Keratinocyte (primary cell): ENCODE measurements around the gene AFF2. TPM values are rescaled to one million over a fixed set of nuclear protein-coding genes. Genes with fewer than 3 reads are reported as not detected.

Experiments
- DNase-seq: peaks from one replicate; pipeline ENCODE4 v3.0.0-alpha.2; 2011; ENCODE audit warnings: low read depth, missing footprints, low spot score
- FAIRE-seq: peaks from 2 replicates; lab custom pipeline; 2011; peaks lifted over from hg19 to GRCh38; lab: Jason Lieb, UNC
- H2AFZ ChIP-seq: 2 replicates; pipeline ENCODE4 v1.6.0; 2012; ENCODE audit warnings: low read length, control low read depth, inconsistent platforms; ENCODE audit not compliant: control insufficient read depth
- H3K27ac ChIP-seq: 2 replicates; pipeline ENCODE4 v1.5.1; 2011; ENCODE audit warnings: low read length; ENCODE audit not compliant: control insufficient read depth, insufficient read depth
- H3K27me3 ChIP-seq: 3 replicates; pipeline ENCODE4 v1.6.0; 2011; ENCODE audit warnings: low read length; ENCODE audit not compliant: control insufficient read depth, insufficient read depth; ENCODE audit errors: extremely low read depth
- H3K36me3 ChIP-seq, 2 experiments: 2 replicates in 1 of 2; 3 replicates in 1 of 2; pipeline ENCODE4 v1.5.1; 2011; ENCODE audit warnings: low read length in 2 of 2, mild to moderate bottlenecking in 1 of 2; ENCODE audit not compliant: control insufficient read depth in 2 of 2, insufficient read depth in 2 of 2; ENCODE audit errors: extremely low read depth in 1 of 2
- H3K4me1 ChIP-seq: 3 replicates; pipeline ENCODE4 v1.5.1; 2011; ENCODE audit warnings: low read length; ENCODE audit not compliant: control insufficient read depth, insufficient read depth; ENCODE audit errors: extremely low read depth
- H3K4me2 ChIP-seq: 3 replicates; pipeline ENCODE4 v1.6.0; 2011; ENCODE audit warnings: low read depth, low read length; ENCODE audit not compliant: control insufficient read depth, insufficient read depth; ENCODE audit errors: extremely low read depth
- H3K4me3 ChIP-seq, 3 experiments: fragments of 200-600 bp in 1 of 3; sonication (generic) in 1 of 3; 2 replicates in 2 of 3; 3 replicates in 1 of 3; pipeline ENCODE4 v1.5.1; 2011 to 2016; ENCODE audit warnings: low read length in 3 of 3, mild to moderate bottlenecking in 3 of 3, control low read depth in 2 of 3, inconsistent platforms in 1 of 3, low read depth in 1 of 3, mixed read lengths in 1 of 3, mixed run types in 1 of 3, moderate library complexity in 1 of 3; ENCODE audit not compliant: control insufficient read depth in 2 of 3, insufficient read depth in 2 of 3; ENCODE audit errors: extremely low read depth in 1 of 3
- H3K79me2 ChIP-seq: 2 replicates; pipeline ENCODE4 v1.6.0; 2012; ENCODE audit warnings: low read length; ENCODE audit not compliant: control insufficient read depth, insufficient read depth
- H3K9ac ChIP-seq: 3 replicates; pipeline ENCODE4 v1.6.0; 2011; ENCODE audit warnings: low read length; ENCODE audit not compliant: control insufficient read depth, insufficient read depth; ENCODE audit errors: extremely low read depth
- H3K9me1 ChIP-seq: 3 replicates; pipeline ENCODE4 v1.6.0; 2011; ENCODE audit warnings: low read length; ENCODE audit not compliant: control insufficient read depth, insufficient read depth; ENCODE audit errors: extremely low read depth
- H3K9me3 ChIP-seq: 2 replicates; pipeline ENCODE4 v1.5.1; 2012; ENCODE audit warnings: low read depth, low read length; ENCODE audit not compliant: control insufficient read depth
- H4K20me1 ChIP-seq: 3 replicates; pipeline ENCODE4 v1.6.0; 2011; ENCODE audit warnings: low read length; ENCODE audit not compliant: control insufficient read depth, insufficient read depth; ENCODE audit errors: extremely low read depth
- EZH2 ChIP-seq: IDR thresholded peaks from one replicate; pipeline ENCODE4 v1.6.1; 2012; ENCODE audit warnings: inconsistent platforms, mild to moderate bottlenecking, low read length, moderate library complexity
- dilution Hi-C: fragments of 300-500 bp; cut with MboI; formaldehyde crosslinking; loops from one replicate; pipeline ENCODE4 v1.7.0; 2020; ENCODE audit warnings: low sequenced_read_pairs; ENCODE audit not compliant: extremely low pct_ligation_motif_present
- polyA plus RNA-seq, 5 experiments: library from polyadenylated mRNA; depleted of rRNA in 3 of 5; stranded (reverse) in 3 of 5; stranded (forward) in 1 of 5; unstranded in 1 of 5; fragments of >200 nt; gene quantifications; 1 replicate in 1 of 5; 2 replicates in 3 of 5; 3 replicates in 1 of 5; pipeline versions ENCODE4 v1.2.1 to v1.2.3, GENCODE V29; 2011 to 2012; ENCODE audit warnings: missing spikeins in 2 of 5, low read depth in 1 of 5, low replicate concordance in 1 of 5
- TF ChIP-seq, protein P1 (sequence below), 3 experiments: IDR thresholded peaks in 1 of 3; conservative IDR thresholded peaks in 1 of 3; optimal IDR thresholded peaks in 1 of 3; 2 replicates in 2 of 3; 3 replicates in 1 of 3; pipeline versions ENCODE3 to v1.5.1; 2011; ENCODE audit warnings: low read length in 3 of 3, mild to moderate bottlenecking in 3 of 3, moderate library complexity in 2 of 3, control low read depth in 1 of 3, inconsistent platforms in 1 of 3; ENCODE audit not compliant: insufficient read depth in 2 of 3; ENCODE audit errors: extremely low read depth in 1 of 3

AFF2 gene
- polyA plus RNA-seq, 1 donor (not counting 4 experiments of a cell fraction or from before 2014, with no cell fraction given): 0.01 TPM

DNA sequence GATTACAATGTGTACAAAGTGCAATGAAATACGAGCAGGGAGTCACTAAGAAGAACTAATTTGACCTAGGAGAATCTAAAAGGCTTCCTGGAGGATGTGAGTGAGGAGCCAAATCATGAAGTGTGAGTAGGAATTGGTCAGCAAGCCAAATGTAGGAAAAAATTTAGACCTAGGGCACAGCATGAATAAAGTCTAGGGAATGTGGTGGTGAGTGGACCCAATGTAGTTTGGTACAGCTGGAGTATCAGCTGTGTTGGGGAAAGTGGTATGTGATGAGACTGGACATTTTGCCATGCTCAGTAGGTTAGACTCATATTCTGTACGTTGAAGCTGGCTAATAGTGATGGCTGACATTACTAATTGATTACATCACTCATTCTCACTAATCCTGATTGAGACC is 191.0 kb downstream of the AFF2 start:
- no peak for DNase-seq
- H3K9ac ChIP-seq: no peak overlapping the region

DNA sequence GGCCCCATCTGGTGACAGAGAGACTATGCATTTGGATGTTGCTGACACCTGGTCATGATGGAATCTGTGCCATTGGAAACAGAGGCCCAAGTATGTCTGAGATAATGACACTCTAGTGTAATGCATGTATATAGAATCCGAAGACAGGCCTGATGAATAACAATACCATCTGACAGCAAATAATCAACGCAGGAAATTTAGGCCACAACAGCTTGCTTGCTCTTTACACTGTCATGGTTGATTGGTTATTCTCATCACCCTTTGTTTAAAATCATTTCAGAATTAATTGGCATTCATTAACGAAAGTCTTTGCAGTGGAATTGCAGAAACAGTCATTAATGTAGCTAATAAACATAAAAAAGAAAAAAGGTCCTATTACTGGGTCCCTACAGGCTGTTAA is 194.8 kb downstream of the AFF2 start:
- dilution Hi-C loops: no loop called here
- Histone ChIP-seq H3K9ac (no peak overlapping the region), H4K20me1 (no peaks in the 10 kb centered on the region), H3K9me3 (no peaks in the 10 kb centered on the region), H3K27me3 (no peaks in the 10 kb centered on the region), H3K4me3 (no peak overlapping the region), H3K36me3 (no peaks in the 10 kb centered on the region), H3K79me2 (no peaks in the 10 kb centered on the region), H3K4me2 (no peak overlapping the region), H3K27ac (no peak overlapping the region), H3K9me1 (no peaks in the 10 kb centered on the region), H2AFZ (no peak overlapping the region), H3K4me1 (no peaks in the 10 kb centered on the region)
- DNase-seq (no peak), FAIRE-seq (no peak)
- TF ChIP-seq, protein P1, sequence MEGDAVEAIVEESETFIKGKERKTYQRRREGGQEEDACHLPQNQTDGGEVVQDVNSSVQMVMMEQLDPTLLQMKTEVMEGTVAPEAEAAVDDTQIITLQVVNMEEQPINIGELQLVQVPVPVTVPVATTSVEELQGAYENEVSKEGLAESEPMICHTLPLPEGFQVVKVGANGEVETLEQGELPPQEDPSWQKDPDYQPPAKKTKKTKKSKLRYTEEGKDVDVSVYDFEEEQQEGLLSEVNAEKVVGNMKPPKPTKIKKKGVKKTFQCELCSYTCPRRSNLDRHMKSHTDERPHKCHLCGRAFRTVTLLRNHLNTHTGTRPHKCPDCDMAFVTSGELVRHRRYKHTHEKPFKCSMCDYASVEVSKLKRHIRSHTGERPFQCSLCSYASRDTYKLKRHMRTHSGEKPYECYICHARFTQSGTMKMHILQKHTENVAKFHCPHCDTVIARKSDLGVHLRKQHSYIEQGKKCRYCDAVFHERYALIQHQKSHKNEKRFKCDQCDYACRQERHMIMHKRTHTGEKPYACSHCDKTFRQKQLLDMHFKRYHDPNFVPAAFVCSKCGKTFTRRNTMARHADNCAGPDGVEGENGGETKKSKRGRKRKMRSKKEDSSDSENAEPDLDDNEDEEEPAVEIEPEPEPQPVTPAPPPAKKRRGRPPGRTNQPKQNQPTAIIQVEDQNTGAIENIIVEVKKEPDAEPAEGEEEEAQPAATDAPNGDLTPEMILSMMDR (optimal IDR thresholded peaks at IDR 0.05 in 1 of 3, IDR thresholded peaks at IDR 0.05 in 1 of 3, conservative IDR thresholded peaks at IDR 0.05 in 1 of 3; ENCODE audit: extremely low read depth in 1 of 3, insufficient read depth in 2 of 3, low read length in 3 of 3): no peak
- TF ChIP-seq EZH2: no peak

More for the DNA sequence above, 191.0 kb downstream of the AFF2 start:
- no peaks in the 10 kb centered on the region for H3K79me2 ChIP-seq
- H3K9me3 ChIP-seq: no peaks in the 10 kb centered on the region
- H3K27ac ChIP-seq: no peak overlapping the region
- H3K36me3 ChIP-seq: no peaks in the 10 kb centered on the region
- TF ChIP-seq, protein P1 (optimal IDR thresholded peaks at IDR 0.05 in 1 of 3, IDR thresholded peaks at IDR 0.05 in 1 of 3, conservative IDR thresholded peaks at IDR 0.05 in 1 of 3; ENCODE audit: extremely low read depth in 1 of 3, insufficient read depth in 2 of 3, low read length in 3 of 3): no peak
- no peak for TF ChIP-seq EZH2
- no peak overlapping the region for H3K4me2 ChIP-seq
- H4K20me1 ChIP-seq: no peaks in the 10 kb centered on the region
- no peaks in the 10 kb centered on the region for H3K9me1 ChIP-seq
- no peak overlapping the region for H2AFZ ChIP-seq
- H3K27me3 ChIP-seq: no peaks in the 10 kb centered on the region
- dilution Hi-C loops: no loop called here
- H3K4me1 ChIP-seq: no peaks in the 10 kb centered on the region
- no peak overlapping the region for H3K4me3 ChIP-seq
- no peak for FAIRE-seq
